Parathyroid adenoma (tissue), 2 donors: ENCODE results near the gene ZDHHC8.

Experiments
- H2AFZ ChIP-seq: fragments of 300-600 bp; sonication (generic); one replicate; pipeline ENCODE4 v1.7.0; 2017; ENCODE audit warnings: antibody characterized with exemption, mild to moderate bottlenecking
- H3K27ac ChIP-seq: fragments of 300-600 bp; sonication (generic); one replicate; pipeline ENCODE4 v1.7.0; 2017
- H3K27me3 ChIP-seq: fragments of 300-600 bp; sonication (generic); one replicate; pipeline ENCODE4 v1.7.0; 2017; ENCODE audit warnings: low read length; ENCODE audit not compliant: control insufficient read depth, insufficient read depth
- H3K36me3 ChIP-seq: fragments of 300-600 bp; sonication (generic); one replicate; pipeline ENCODE4 v1.7.0; 2017; ENCODE audit warnings: low read length; ENCODE audit not compliant: control insufficient read depth, insufficient read depth
- H3K4me1 ChIP-seq: fragments of 300-600 bp; sonication (generic); one replicate; pipeline ENCODE4 v1.7.0; 2017; ENCODE audit warnings: control low read depth
- H3K4me2 ChIP-seq: fragments of 300-600 bp; sonication (generic); one replicate; pipeline ENCODE4 v1.7.0; 2017; ENCODE audit warnings: low read length
- H3K4me3 ChIP-seq: fragments of 300-600 bp; sonication (generic); one replicate; pipeline ENCODE4 v1.7.0; 2017; ENCODE audit warnings: low read depth, low read length
- H3K79me2 ChIP-seq: fragments of 300-600 bp; sonication (generic); one replicate; pipeline ENCODE4 v1.7.0; 2017; ENCODE audit warnings: control low read depth
- H3K9ac ChIP-seq: fragments of 300-600 bp; sonication (generic); one replicate; pipeline ENCODE4 v1.7.0; 2017; ENCODE audit warnings: mild to moderate bottlenecking
- H3K9me3 ChIP-seq: fragments of 300-600 bp; sonication (generic); one replicate; pipeline ENCODE4 v1.7.0; 2017; ENCODE audit warnings: low read length; ENCODE audit not compliant: control insufficient read depth
- CTCF ChIP-seq: fragments of 300-600 bp; sonication (generic); IDR thresholded peaks from one replicate; pipeline ENCODE4 v1.7.0; 2017; ENCODE audit warnings: antibody characterized with exemption, mild to moderate bottlenecking
- donor health status: primary hyperparathyroidism.

ZDHHC8 gene

GRCh38 chr22:20170170-20170569 lies 38.6 kb downstream of the ZDHHC8 start:
- no peak overlapping the region for H3K4me3 ChIP-seq
- no peak overlapping the region for H3K27ac ChIP-seq
- H3K9ac ChIP-seq = no peak overlapping the region
- no peaks in the 10 kb centered on the region for H3K36me3 ChIP-seq
- H2AFZ ChIP-seq = no peak overlapping the region
- no peaks in the 10 kb centered on the region for H3K9me3 ChIP-seq
- H3K27me3 ChIP-seq = no peaks in the 10 kb centered on the region
- no peaks in the 10 kb centered on the region for H3K79me2 ChIP-seq
- H3K4me1 ChIP-seq = no peaks in the 10 kb centered on the region
- no peak overlapping the region for H3K4me2 ChIP-seq
- no peak for TF ChIP-seq CTCF

GRCh38 chr22:20171288-20172140 lies 39.9 kb downstream of the ZDHHC8 start:
- H3K9ac ChIP-seq = no peak overlapping the region
- no peak overlapping the region for H2AFZ ChIP-seq
- no peaks in the 10 kb centered on the region for H3K4me1 ChIP-seq
- no peak overlapping the region for H3K27ac ChIP-seq
- no peak overlapping the region for H3K4me2 ChIP-seq
- H3K4me3 ChIP-seq = no peak overlapping the region
- H3K79me2 ChIP-seq = no peaks in the 10 kb centered on the region
- no peak for TF ChIP-seq CTCF
- no peaks in the 10 kb centered on the region for H3K27me3 ChIP-seq
- H3K9me3 ChIP-seq = no peaks in the 10 kb centered on the region
- H3K36me3 ChIP-seq = no peaks in the 10 kb centered on the region

- Histone ChIP-seq H3K79me2 (no peaks in the 10 kb centered on the region), H3K4me3 (no peak overlapping the region), H3K9ac (no peak overlapping the region), H2AFZ (no peak overlapping the region), H3K36me3 (no peaks in the 10 kb centered on the region), H3K4me2 (no peak overlapping the region), H3K27ac (no peak overlapping the region), H3K4me1 (no peaks in the 10 kb centered on the region), H3K9me3 (no peaks in the 10 kb centered on the region), H3K27me3 (no peaks in the 10 kb centered on the region)
- no peak for TF ChIP-seq CTCF
Observed at GRCh38 chr22:20172141-20172613, 40.6 kb downstream of the ZDHHC8 start.

GRCh38 chr22:20173246-20173645 lies 41.6 kb downstream of the ZDHHC8 start:
- TF ChIP-seq CTCF = no peak
- no peak overlapping the region for H2AFZ ChIP-seq
- no peak overlapping the region for H3K4me3 ChIP-seq
- no peak overlapping the region for H3K9ac ChIP-seq
- no peak overlapping the region for H3K4me2 ChIP-seq
- H3K27ac ChIP-seq = no peak overlapping the region
- H3K36me3 ChIP-seq = no peaks in the 10 kb centered on the region
- H3K27me3 ChIP-seq = no peaks in the 10 kb centered on the region
- H3K79me2 ChIP-seq = no peaks in the 10 kb centered on the region
- no peaks in the 10 kb centered on the region for H3K4me1 ChIP-seq
- H3K9me3 ChIP-seq = no peaks in the 10 kb centered on the region

GRCh38 chr22:20173772-20174171 lies 42.2 kb downstream of the ZDHHC8 start:
- H3K9me3 ChIP-seq = no peaks in the 10 kb centered on the region
- no peak overlapping the region for H3K27ac ChIP-seq
- H2AFZ ChIP-seq = no peak overlapping the region
- H3K79me2 ChIP-seq = no peaks in the 10 kb centered on the region
- H3K4me2 ChIP-seq = no peak overlapping the region
- no peaks in the 10 kb centered on the region for H3K4me1 ChIP-seq
- TF ChIP-seq CTCF = no peak
- H3K36me3 ChIP-seq = no peaks in the 10 kb centered on the region
- H3K4me3 ChIP-seq = no peak overlapping the region
- no peak overlapping the region for H3K9ac ChIP-seq
- H3K27me3 ChIP-seq = no peaks in the 10 kb centered on the region
